GM06990 (cell line): Measurements from ENCODE around the gene EZH2.

Source experiments
- DNase-seq: peaks from one replicate; pipeline ENCODE4 v3.0.0-alpha.2; 2011; ENCODE audit not compliant: insufficient read length; ENCODE audit errors: extremely low read depth
- H3K27me3 ChIP-seq: replicated peaks from 2 replicates; pipeline ENCODE4 v1.6.0; 2011; ENCODE audit warnings: low read length; ENCODE audit not compliant: control insufficient read depth, insufficient read depth
- H3K36me3 ChIP-seq: 2 replicates; pipeline ENCODE4 v1.5.1; 2011; ENCODE audit warnings: low read length; ENCODE audit not compliant: control insufficient read depth, insufficient read depth
- H3K4me3 ChIP-seq: replicated peaks from 2 replicates; pipeline ENCODE4 v1.5.1; 2011; ENCODE audit warnings: low read depth, mild to moderate bottlenecking, control low read depth, low read length
- CTCF ChIP-seq: IDR thresholded peaks from 2 replicates; pipeline ENCODE4 v1.5.1; 2011; ENCODE audit warnings: low read length, control low read depth, mild to moderate bottlenecking, inconsistent platforms; ENCODE audit not compliant: insufficient read depth, poor library complexity, severe bottlenecking

EZH2 gene

GRCh38 chr7:148866362-148866761 is 17.7 kb downstream of the EZH2 start:
- no peak for DNase-seq
- H3K36me3 ChIP-seq, result no peaks in the 10 kb centered on the region
- no peak for TF ChIP-seq CTCF

GRCh38 chr7:148865283-148865682 is 18.8 kb downstream of the EZH2 start:
- H3K27me3 ChIP-seq, result no peaks in the 10 kb centered on the region
- DNase-seq, result no peak
- TF ChIP-seq CTCF, result no peak
- no peaks in the 10 kb centered on the region for H3K36me3 ChIP-seq
- H3K4me3 ChIP-seq, result no peak overlapping the region

More at GRCh38 chr7:148866362-148866761, 17.7 kb downstream of the EZH2 start:
- no peaks in the 10 kb centered on the region for H3K27me3 ChIP-seq
- H3K4me3 ChIP-seq, result no peak overlapping the region

- TF ChIP-seq CTCF, result no peak
- Histone ChIP-seq H3K36me3 (no peaks in the 10 kb centered on the region), H3K27me3 (no peaks in the 10 kb centered on the region), H3K4me3 (no peak overlapping the region)
- no peak for DNase-seq
These were observed 20.8 kb downstream of the EZH2 start for GRCh38 chr7:148863324-148863723.

- H3K36me3 ChIP-seq, result no peaks in the 10 kb centered on the region
- DNase-seq, result no peak
- no peak for TF ChIP-seq CTCF
- no peak overlapping the region for H3K4me3 ChIP-seq
- no peaks in the 10 kb centered on the region for H3K27me3 ChIP-seq
These were observed 21.6 kb downstream of the EZH2 start for GRCh38 chr7:148862481-148862880.

GRCh38 chr7:148858489-148858888 is 25.6 kb downstream of the EZH2 start:
- no peak for DNase-seq
- Histone ChIP-seq H3K4me3 (no peak overlapping the region), H3K36me3 (no peaks in the 10 kb centered on the region), H3K27me3 (no peaks in the 10 kb centered on the region)
- TF ChIP-seq CTCF, result no peak

GRCh38 chr7:148856891-148857290 is 27.2 kb downstream of the EZH2 start:
- Histone ChIP-seq H3K27me3 (no peaks in the 10 kb centered on the region), H3K4me3 (no peak overlapping the region), H3K36me3 (no peaks in the 10 kb centered on the region)
- TF ChIP-seq CTCF, result no peak
- DNase-seq, result no peak
